ENCODE measurements around the gene ING4. TPM values are rescaled to one million over a fixed set of nuclear protein-coding genes. Genes with fewer than 3 reads are reported as not detected.

The ING4 gene
- total and polyA plus RNA-seq, 4 donors = 13.9 to 18.1 (median 15.2) TPM

GRCh38 chr12:6653987-6654386 is 8.9 kb downstream of the ING4 start:
- Histone ChIP-seq H3K4me3 (ENCODE audit: low read depth in 1 of 3, low read length in 3 of 3) (no peak overlapping the region), H3K36me3 (ENCODE audit: control insufficient read depth in 4 of 4, insufficient read depth in 3 of 4, low read depth in 1 of 4, low read length in 3 of 4) (peaks cover 5 to 45% (median 35%) of the 10 kb centered on the region in 4 donors), H3K27ac (ENCODE audit: low read depth in 1 of 2, low read length in 2 of 2) (no peak overlapping the region), H3K9me3 (ENCODE audit: control insufficient read depth in 4 of 4, low read length in 3 of 4) (no peaks in the 10 kb centered on the region), H3K27me3 (ENCODE audit: control insufficient read depth in 4 of 4, insufficient read depth in 4 of 4, low read length in 3 of 4) (no peaks in the 10 kb centered on the region), H3K9ac (ENCODE audit: low read depth in 1 of 2, low read length in 2 of 2) (no peak overlapping the region), H3K4me1 (ENCODE audit: control insufficient read depth in 4 of 4, insufficient read depth in 4 of 4, low read length in 3 of 4) (peaks cover 0 to 11% (median 4%) of the 10 kb centered on the region in 4 donors)
- TF ChIP-seq REST (IDR thresholded peaks at IDR 0.05) (no peak), FOXA2 (IDR thresholded peaks at IDR 0.05) (no peak), YY1 (IDR thresholded peaks at IDR 0.05) (no peak), GABPA (IDR thresholded peaks at IDR 0.05 in 1 of 2, conservative IDR thresholded peaks at IDR 0.05 in 1 of 2) (no peak), RAD21 (IDR thresholded peaks at IDR 0.05) (no peak), NR2F2 (IDR thresholded peaks at IDR 0.05) (no peak), ZBTB33 (IDR thresholded peaks at IDR 0.05) (no peak), CTCF (IDR thresholded peaks at IDR 0.05; ENCODE audit: low read depth, low read length, missing input control) (no peak), SP1 (IDR thresholded peaks at IDR 0.05) (no peak), JUND (IDR thresholded peaks at IDR 0.05) (no peak), TAF1 (conservative IDR thresholded peaks at IDR 0.05) (no peak), FOXA1 (IDR thresholded peaks at IDR 0.05) (no peak), EGR1 (IDR thresholded peaks at IDR 0.05; ENCODE audit: low read depth in 2 of 2) (no peak), HNF4G (IDR thresholded peaks at IDR 0.05) (no peak), RXRA (IDR thresholded peaks at IDR 0.05) (no peak), ATF3 (IDR thresholded peaks at IDR 0.05) (no peak), MAX (IDR thresholded peaks at IDR 0.05) (no peak), HNF4A (conservative IDR thresholded peaks at IDR 0.05) (no peak)
- no peak for DNase-seq (ENCODE audit: low spot score)
- WGBS = 96% methylated on average over 5 of the region's 5 CpGs

Measured in liver (tissue), 9 donors.